ENCODE results near the gene WFDC8.

- TF ChIP-seq, protein P1, sequence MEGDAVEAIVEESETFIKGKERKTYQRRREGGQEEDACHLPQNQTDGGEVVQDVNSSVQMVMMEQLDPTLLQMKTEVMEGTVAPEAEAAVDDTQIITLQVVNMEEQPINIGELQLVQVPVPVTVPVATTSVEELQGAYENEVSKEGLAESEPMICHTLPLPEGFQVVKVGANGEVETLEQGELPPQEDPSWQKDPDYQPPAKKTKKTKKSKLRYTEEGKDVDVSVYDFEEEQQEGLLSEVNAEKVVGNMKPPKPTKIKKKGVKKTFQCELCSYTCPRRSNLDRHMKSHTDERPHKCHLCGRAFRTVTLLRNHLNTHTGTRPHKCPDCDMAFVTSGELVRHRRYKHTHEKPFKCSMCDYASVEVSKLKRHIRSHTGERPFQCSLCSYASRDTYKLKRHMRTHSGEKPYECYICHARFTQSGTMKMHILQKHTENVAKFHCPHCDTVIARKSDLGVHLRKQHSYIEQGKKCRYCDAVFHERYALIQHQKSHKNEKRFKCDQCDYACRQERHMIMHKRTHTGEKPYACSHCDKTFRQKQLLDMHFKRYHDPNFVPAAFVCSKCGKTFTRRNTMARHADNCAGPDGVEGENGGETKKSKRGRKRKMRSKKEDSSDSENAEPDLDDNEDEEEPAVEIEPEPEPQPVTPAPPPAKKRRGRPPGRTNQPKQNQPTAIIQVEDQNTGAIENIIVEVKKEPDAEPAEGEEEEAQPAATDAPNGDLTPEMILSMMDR (conservative IDR thresholded peaks at IDR 0.05; ENCODE audit: low read length) = no peak
- TF ChIP-seq EZH2phosphoT487 (IDR thresholded peaks at IDR 0.05; ENCODE audit: borderline replicate concordance, low read depth, low read length) = no peak
These were observed 28.3 kb downstream of the WFDC8 start for GRCh38 chr20:45550765-45551164.
